OCI-LY7 (cell line): Measurements from ENCODE around the gene CPNE7. TPM values are rescaled to one million over a fixed set of nuclear protein-coding genes. Genes with fewer than 3 reads are reported as not detected.
A peak's percentile ranks its signal among the peaks of the same experiment; 100 is the strongest.

Experiments
- BruUV-seq: library from RNA; stranded (reverse); fragments of 400-500 nt; replicated peaks from 2 replicates; lab custom pipeline; 2021; lab: Mats Ljungman, UMichigan
- CTCF ChIA-PET: fragments of 300-600 bp; sonication (Branson Sonifier 250); formaldehyde crosslinking; loops from one replicate; lab custom pipeline; 2022; ENCODE audit warnings: antibody characterized with exemption; ENCODE audit not compliant: unreplicated experiment; lab: Charles Lee
- POLR2A ChIA-PET: fragments of 300-600 bp; sonication (Branson Sonifier 250); formaldehyde crosslinking; loops from one replicate; lab custom pipeline; 2022; ENCODE audit warnings: antibody characterized with exemption; lab: Charles Lee
- DNase-seq: peaks from one replicate; pipeline ENCODE4 v3.0.0-alpha.2; 2015; ENCODE audit warnings: low spot score
- H2AFZ ChIP-seq: fragments of 200-600 bp; sonication (generic), shearing (Covaris generic); 2 replicates; pipeline ENCODE4 v1.6.1; 2014; ENCODE audit warnings: mild to moderate bottlenecking, antibody characterized with exemption, low read length, moderate library complexity
- H3K27ac ChIP-seq: fragments of 200-600 bp; sonication (generic); 2 replicates; pipeline ENCODE4 v1.5.1; 2014; ENCODE audit warnings: mixed run types, low read depth, mild to moderate bottlenecking, moderate library complexity, low read length, inconsistent platforms; ENCODE audit not compliant: poor library complexity, severe bottlenecking
- H3K36me3 ChIP-seq: fragments of 200-600 bp; sonication (generic); 2 replicates; pipeline ENCODE4 v1.6.1; 2014; ENCODE audit warnings: mild to moderate bottlenecking, antibody characterized with exemption, low read length, moderate library complexity, mixed read lengths; ENCODE audit not compliant: insufficient read depth
- H3K4me1 ChIP-seq: fragments of 200-600 bp; sonication (generic); 2 replicates; pipeline ENCODE4 v1.5.1; 2014; ENCODE audit warnings: mild to moderate bottlenecking, low read length; ENCODE audit not compliant: insufficient read depth, poor library complexity, severe bottlenecking
- H3K4me2 ChIP-seq: fragments of 200-600 bp; sonication (generic); 2 replicates; pipeline ENCODE4 v1.6.1; 2014; ENCODE audit warnings: mild to moderate bottlenecking, low read length
- H3K4me3 ChIP-seq: fragments of 200-600 bp; sonication (generic); 2 replicates; pipeline ENCODE4 v1.5.1; 2014; ENCODE audit warnings: mild to moderate bottlenecking, low read depth, low read length; ENCODE audit not compliant: poor library complexity, severe bottlenecking
- H3K79me2 ChIP-seq: fragments of 200-600 bp; sonication (generic); 2 replicates; pipeline ENCODE4 v1.6.1; 2016; ENCODE audit warnings: low read depth, mild to moderate bottlenecking, low read length, moderate library complexity, mixed read lengths; ENCODE audit not compliant: insufficient read depth
- H3K9me2 ChIP-seq: fragments of 200-600 bp; sonication (generic); 2 replicates; pipeline ENCODE4 v1.6.1; 2016; ENCODE audit warnings: mild to moderate bottlenecking, low read length, mixed read lengths; ENCODE audit not compliant: insufficient read depth
- H3K9me3 ChIP-seq: fragments of 200-600 bp; sonication (generic); 2 replicates; pipeline ENCODE4 v1.6.1; 2014; ENCODE audit warnings: mild to moderate bottlenecking, mixed run types, low read length, mixed read lengths
- H4K20me1 ChIP-seq: fragments of 200-600 bp; sonication (generic); 2 replicates; pipeline ENCODE4 v1.6.1; 2014; ENCODE audit warnings: mild to moderate bottlenecking, antibody characterized with exemption, low read length, moderate library complexity, mixed read lengths; ENCODE audit not compliant: insufficient read depth
- CTCF ChIP-seq: fragments of 200-600 bp; sonication (generic); conservative IDR thresholded peaks from 2 replicates; pipeline ENCODE4 v1.5.1; 2014; ENCODE audit warnings: mild to moderate bottlenecking, antibody characterized with exemption, low read length, moderate library complexity, mixed read lengths
- EZH2phosphoT487 ChIP-seq: fragments of 200-600 bp; sonication (generic); IDR thresholded peaks from 2 replicates; pipeline ENCODE4 v1.6.1; 2018; ENCODE audit warnings: low read depth, borderline replicate concordance, mild to moderate bottlenecking, mixed run types, antibody characterized with exemption, low read length, moderate library complexity, mixed read lengths
- intact Hi-C: fragments of 100-400 bp; cut with micrococcal nuclease; formaldehyde crosslinking; loops from one replicate; pipeline ENCODE4 v1.10.0; 2022; ENCODE audit not compliant: unreplicated experiment
- total RNA-seq, 2 experiments: library from RNA; depleted of rRNA in 1 of 2; stranded (reverse); fragments of >200 nt in 1 of 2; shearing (Covaris generic) in 1 of 2; gene quantifications; 2 replicates each; pipeline ENCODE4 v1.2.3, GENCODE V29; 2014 to 2022

Gene CPNE7
- total RNA-seq, 2 experiments from 2014 or later = not detected

- intact Hi-C loops = no loop called here
- H3K4me2 ChIP-seq = no peak overlapping the region
- H3K4me3 ChIP-seq = no peak overlapping the region
- H3K27ac ChIP-seq = no peak overlapping the region
- H3K36me3 ChIP-seq = no peaks in the 10 kb centered on the region
- no peaks in the 10 kb centered on the region for H3K79me2 ChIP-seq
- ChIA-PET CTCF (no interaction called here), POLR2A (no interaction called here)
- H3K9me2 ChIP-seq = no peaks in the 10 kb centered on the region
- no peaks in the 10 kb centered on the region for H3K9me3 ChIP-seq
- TF ChIP-seq CTCF = no peak
- TF ChIP-seq EZH2phosphoT487 = no peak
- no peaks in the 10 kb centered on the region for H3K4me1 ChIP-seq
- no TSS peak for BruUV-seq
- H4K20me1 ChIP-seq = no peaks in the 10 kb centered on the region
- H2AFZ ChIP-seq = no peak overlapping the region
- no peak for DNase-seq
These were observed 38.4 kb downstream of the CPNE7 start for GRCh38 chr16:89613954-89614459.

DNA sequence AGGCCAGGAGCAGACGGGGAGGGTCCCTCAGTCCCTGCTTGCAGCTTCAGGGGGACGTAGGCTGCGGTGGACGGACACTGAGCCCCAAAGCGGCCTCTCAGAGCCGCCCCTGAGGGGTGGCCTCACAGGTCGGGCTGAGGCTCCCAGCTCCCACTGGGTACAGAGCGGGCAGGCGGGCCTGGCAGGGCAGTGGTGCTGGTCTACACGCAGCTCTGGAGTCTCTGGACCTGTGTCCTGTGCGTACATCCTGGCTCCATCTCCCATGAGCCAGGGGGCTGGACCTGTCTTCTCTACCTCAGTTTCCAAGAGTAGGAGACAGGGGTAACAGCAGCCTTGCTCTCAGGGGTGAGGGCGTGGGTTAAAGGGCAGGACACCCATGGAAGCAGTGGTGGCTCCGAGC, 39.6 kb downstream of the CPNE7 start:
- H2AFZ ChIP-seq = no peak overlapping the region
- no peaks in the 10 kb centered on the region for H3K9me3 ChIP-seq
- DNase-seq = no peak
- H3K4me3 ChIP-seq = no peak overlapping the region
- intact Hi-C loops = no loop called here
- H3K27ac ChIP-seq = no peak overlapping the region
- H3K4me2 ChIP-seq = no peak overlapping the region
- no peaks in the 10 kb centered on the region for H3K79me2 ChIP-seq
- ChIA-PET POLR2A (no interaction called here), CTCF (interaction anchor here (0.6 kb wide), 1 partner anchor 422 kb away, joined by 3 read pairs; no protein-coding TSS in a partner anchor)
- no peaks in the 10 kb centered on the region for H4K20me1 ChIP-seq
- TF ChIP-seq CTCF (no peak), EZH2phosphoT487 (no peak)
- H3K36me3 ChIP-seq = no peaks in the 10 kb centered on the region
- H3K9me2 ChIP-seq = no peaks in the 10 kb centered on the region
- no TSS peak for BruUV-seq
- H3K4me1 ChIP-seq = no peaks in the 10 kb centered on the region

DNA sequence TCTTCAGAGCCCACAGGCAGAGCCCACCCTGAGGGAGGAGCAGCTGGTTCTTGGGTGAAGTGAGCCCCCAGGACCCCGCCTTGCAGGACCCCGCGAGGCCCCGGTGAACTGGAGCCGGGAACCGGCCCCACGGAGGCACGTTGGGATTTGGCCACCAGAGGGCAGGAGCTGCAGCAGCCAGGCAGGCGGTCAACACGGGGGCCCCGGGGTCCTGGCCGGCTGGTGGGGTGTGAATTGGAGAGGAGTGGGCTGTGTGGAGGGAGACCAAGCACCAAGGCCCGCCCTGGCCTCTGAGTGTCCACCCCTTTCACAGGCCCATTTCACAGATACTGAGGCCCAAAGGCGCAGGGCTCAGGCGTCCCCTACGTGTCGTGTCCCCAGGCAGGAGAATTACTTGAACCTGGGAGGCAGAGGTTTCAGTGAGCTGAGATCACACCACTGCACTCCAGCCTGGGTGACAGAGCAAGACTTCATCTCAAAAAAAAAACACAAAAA, 40.1 kb downstream of the CPNE7 start:
- H3K4me1 ChIP-seq = no peaks in the 10 kb centered on the region
- H3K27ac ChIP-seq = no peak overlapping the region
- H3K9me3 ChIP-seq = no peaks in the 10 kb centered on the region
- ChIA-PET CTCF (interaction anchor here (0.6 kb wide), 1 partner anchor 422 kb away, joined by 3 read pairs; no protein-coding TSS in a partner anchor), POLR2A (no interaction called here)
- H3K36me3 ChIP-seq = no peaks in the 10 kb centered on the region
- H3K4me2 ChIP-seq = no peak overlapping the region
- DNase-seq = no peak
- no peak overlapping the region for H3K4me3 ChIP-seq
- intact Hi-C loops = no loop called here
- no peaks in the 10 kb centered on the region for H4K20me1 ChIP-seq
- H3K79me2 ChIP-seq = no peaks in the 10 kb centered on the region
- peak; percentile 71 for TF ChIP-seq CTCF
- no peak for TF ChIP-seq EZH2phosphoT487
- no peaks in the 10 kb centered on the region for H3K9me2 ChIP-seq
- no TSS peak for BruUV-seq
- no peak overlapping the region for H2AFZ ChIP-seq
